ENCODE results near the gene ZBTB21.
A peak's percentile ranks its signal among the peaks of the same experiment; 100 is the strongest.
"Not testable (repeated sequence)": the region's sequence is repeated elsewhere in the genome, so short reads cannot be mapped to it uniquely, and the experiment has no call there.

Gene ZBTB21

DNA sequence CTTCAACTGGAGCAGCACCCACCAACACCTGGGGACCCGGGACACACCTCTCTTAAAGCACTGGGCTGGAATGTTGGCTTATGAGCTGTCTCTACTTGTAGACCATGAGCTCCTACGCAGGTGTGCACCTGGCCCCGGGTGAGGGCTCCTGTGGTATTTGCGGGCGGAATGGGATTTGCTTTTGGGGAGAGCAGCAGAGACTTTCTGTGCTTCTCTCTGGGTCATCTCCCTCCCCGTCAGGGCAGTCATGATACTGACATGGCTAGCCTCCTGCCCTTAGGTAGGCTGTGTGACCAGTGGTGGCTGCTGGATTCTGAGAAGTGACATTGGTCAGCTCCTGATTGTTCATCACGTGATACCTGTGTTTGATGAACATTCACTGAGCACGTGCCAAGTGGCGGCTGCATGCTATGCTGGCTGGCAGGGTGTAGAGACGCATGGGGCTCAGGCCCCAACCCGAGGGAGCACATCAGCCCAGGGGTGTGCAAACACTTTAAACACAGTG is 9.0 kb upstream of the ZBTB21 start:
- no peak for DNase-seq (ENCODE audit: low spot score)

DNA sequence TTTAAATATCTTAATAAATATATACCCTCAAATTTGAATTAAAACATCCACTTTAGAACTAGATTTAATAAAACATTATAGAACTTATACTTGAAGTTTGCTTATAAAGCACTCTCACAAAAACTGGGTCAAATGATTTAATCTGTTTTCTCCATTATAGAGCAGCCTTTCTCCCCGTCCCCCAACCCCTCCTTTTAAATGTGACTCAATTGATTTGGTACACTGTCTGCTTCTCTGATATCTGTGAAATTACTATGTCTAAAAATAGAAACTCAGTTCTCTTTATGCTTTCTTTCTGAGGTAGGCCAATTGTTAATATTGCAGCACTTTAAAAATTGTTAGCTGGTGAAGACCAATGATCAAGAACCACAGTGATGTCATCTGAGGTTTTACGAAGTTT is 6.9 kb upstream of the ZBTB21 start:
- DNase-seq (ENCODE audit: low spot score) = no peak

DNA sequence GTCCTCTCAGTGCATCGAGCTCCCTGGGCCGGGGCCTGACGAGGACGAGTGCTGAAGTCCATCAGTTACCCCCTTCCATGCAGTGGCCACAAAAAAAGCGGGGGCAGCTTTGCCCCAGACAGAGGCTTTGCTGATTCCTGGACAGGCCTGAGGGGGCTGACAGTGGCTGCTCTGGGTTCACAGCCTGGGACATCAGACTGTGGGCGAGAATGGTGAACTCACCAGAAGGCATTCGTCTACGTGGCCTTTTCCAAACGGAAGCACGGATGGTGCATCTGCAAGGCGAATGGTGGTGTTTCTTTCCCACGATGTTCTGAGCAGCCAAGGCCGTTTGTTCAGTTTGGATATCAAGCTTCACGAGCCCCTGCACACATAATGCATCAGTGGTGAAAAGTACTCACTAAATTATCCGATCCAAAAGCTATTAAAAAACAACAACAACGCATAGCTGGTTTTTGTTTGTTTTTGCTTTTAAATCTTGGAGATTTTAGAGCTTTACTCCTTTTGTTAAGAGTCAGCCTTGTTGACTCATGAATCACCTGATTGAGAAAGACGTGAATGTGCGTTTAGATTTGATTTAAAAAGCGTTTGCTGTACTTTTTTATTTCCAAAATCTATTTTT is 6.3 kb upstream of the ZBTB21 start:
- DNase-seq (ENCODE audit: low spot score) = no peak

DNA sequence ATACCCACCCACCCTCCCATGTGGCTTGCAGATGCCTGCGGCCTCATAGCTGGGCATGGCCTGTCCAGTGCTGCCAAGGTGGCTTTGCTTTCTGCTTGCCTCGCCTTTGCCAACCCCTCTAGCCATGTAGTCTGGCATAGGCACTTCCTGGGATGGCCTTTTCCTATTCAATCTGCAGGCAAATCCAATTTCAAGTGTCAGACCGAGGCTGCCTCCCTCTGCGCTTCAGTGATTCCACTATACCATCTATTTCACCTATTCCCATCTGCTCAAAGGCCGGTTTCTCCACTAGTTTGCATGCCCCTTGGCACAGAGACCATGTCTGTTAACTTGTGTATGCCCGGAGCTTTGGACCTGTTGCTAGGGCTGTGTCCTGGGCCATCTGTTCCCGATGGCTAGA is 3.8 kb upstream of the ZBTB21 start:
- DNase-seq (ENCODE audit: low spot score) = no peak

DNA sequence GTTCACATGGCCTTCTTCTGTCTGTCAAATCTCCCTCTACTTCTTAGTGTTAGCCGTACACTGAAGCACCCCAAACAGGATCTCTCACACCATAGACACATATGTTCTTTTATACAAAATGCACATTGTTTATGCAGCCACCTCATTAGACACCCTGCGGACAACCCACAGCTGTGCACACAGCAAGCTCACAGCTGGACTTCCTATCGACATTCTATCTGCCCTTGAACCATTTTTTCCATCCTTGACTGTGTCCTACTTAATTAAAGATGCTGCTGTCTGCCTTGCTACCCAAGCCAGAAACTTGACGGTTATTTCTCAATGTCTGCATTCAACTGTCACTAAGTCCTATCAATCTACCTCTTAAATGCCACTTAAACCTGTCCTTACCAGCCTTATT is 3.2 kb upstream of the ZBTB21 start:
- DNase-seq (ENCODE audit: low spot score) = no peak

DNA sequence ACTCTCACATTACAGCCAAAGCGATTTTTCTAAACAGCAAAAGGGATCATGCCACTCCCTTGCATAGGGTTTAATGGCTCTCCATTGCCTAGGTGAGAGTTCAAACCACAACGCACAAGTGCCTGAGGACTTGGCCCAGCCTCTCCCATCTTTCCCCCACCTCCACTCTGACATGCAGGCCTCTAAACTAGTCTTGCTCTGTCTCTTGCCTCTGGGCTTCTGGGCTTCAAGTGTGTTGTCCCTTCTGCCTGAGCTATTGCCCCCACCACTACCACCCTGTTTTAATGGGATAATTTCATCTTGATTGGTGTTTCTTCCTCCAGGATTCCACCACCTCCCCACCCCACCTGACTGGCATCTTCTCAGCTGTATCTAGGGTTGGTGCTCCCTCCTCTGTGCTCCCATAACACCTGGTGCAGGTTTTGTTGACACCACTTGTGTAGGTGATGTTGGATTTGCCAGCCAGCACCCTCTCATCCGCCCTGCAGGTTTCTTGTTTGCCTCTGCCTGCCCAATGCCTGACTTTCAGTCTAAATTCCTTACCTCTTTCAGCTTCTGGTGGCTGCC is 2.7 kb upstream of the ZBTB21 start:
- DNase-seq (ENCODE audit: low spot score) = no peak

DNA sequence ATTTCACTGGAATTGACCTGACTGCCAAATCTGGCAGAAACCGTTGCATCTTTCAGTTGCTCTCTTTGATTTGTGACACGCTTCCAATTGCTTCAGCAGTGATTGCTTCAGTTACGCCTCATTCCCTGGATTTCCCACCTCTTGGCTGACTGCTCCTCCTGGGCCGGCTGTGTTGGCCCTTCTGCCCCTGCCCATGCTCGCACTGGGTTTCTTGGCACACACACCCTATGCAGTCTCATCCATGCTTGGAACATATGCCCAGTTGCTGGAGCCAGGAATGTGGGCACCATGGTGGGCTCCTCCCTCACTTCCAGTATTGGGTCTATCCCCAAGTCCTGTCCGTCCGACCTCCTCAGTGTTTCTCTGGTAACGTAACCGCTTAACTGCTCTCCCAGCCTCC is 2.2 kb upstream of the ZBTB21 start:
- no peak for DNase-seq (ENCODE audit: low spot score)

DNA sequence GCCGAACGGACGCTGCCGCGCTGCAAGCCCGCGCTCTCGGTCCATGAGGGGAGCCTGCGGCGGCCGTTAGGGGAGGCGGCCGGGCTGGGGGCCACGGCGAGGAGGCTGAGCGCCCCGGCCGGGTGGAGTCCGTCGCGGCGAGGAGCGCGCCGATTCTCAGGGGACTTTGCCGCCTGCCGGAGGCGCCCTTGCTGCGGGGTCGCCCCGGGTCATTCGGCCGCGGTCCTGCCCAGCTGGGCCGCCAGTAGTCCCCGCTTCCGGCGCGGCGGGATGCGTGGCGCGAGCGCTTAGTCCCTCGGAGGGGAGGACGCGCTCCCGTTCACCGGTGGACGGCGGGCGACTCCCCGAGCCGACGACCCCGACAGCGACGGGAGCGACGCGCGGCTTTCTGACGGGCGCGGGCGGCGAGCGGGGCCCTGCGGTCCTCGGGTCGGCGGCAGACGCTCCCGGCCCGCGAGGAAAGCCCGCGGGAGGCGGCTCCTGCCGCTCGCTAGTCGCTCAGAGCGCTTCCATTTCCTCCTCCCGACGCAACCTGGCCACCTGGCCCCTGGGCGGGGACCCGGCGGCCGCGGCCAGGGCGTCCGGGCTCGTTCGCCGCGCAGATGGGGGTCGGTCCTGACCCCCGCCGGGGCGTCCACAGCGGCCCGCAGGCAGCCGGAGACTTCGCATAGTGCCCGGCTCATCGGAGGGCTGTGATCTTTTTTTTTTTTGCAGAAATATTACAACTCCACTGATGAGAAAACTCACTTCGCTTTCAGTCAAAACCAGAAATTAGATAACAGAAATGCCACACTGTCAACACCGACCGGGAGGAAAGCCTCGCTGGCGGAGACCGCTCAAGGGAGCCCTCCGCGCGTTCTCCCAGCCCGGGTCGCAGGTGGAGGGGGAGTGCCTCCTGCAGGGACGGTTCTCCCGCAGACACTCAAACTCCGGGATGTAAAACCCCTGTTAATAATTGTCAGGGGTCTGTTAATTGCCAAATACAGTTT is 641 bp upstream of the ZBTB21 start:
- peak; percentile 5 for DNase-seq (ENCODE audit: low spot score)

DNA sequence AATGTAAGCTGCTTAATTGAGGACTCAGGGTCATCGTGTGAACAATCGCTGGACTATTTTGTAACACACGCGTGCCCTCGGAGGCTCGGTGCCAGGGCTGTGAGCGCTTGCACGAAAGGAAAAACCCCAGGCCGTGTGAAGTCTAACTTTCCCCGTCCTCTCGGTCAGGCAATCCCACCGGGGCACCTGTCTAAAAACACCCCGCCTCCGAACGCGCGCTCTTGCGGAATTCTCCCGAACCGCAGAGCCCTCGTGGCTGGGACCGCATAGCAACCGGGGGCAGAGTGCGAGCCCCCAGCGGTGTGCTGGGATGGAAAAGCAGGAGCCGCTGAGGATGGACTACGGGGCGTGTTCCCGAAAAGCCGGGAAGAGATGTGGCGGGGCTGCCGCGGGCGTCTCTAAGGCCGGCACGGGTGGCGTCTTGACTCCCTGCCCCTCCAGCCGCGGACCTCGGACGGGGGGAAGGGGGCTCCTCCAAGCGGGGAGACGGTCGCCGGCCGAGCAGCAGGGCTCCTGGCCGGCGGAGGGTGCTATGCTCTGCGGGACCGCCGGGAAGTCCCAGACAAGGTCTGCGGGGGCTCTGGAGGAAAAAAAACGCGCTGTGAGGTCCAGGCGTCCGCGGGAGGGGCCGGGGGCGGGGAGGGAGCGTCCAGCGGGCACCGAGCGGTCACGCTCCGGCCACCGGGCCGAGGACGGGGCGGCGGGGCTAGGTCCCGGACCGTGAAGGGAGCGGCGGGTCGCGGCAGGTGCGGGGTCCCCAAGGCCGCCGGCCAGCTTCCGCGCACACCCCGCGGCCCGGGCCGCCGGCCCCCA is 936 bp downstream of the ZBTB21 start:
- peak; percentile 27 for DNase-seq (ENCODE audit: low spot score)

DNA sequence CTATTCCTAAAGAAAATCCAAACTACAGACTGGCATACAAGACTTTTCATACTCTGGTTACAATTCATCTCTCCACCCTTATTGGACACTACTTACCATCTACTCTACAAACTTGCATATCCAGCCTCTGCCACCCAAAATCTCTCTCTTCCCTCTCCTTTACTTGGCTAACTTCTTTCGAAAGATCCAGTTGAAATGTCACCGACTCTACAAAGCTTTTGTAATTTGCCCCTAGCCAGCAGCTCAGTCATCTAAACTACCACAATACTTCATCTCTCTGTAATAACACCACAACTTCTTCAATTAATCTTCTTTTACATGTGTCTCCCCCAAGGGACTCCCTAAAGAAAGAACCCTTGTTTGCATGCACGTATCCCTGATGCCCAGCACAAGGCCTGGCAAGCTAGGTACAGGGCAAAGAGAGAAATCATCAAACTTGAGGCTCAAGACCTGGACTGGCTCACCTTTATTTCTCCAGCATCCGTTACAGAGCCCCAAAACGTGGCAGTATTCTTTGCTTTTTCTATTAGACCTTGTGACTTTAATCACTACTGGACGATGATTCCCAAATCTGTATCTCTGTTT is 2.7 kb downstream of the ZBTB21 start:
- no peak for DNase-seq (ENCODE audit: low spot score)

DNA sequence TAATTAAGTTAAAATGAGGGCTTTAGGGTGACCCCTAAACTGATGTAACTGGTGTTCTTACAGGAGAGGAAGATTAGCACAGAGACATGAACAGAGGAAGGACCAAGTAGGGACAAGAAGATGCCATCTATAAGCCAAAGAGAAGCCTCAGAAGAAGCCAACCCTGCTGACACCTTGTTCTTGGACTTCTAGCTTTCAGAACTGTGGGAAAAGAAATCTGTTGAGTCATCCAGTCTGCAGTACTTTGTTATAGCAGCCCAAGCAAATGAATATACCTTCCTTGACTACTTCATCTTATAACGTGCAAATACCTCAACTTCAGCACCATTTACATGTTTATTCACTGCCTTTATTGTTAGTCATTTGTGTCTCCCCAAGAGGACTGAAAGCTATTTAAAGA is 3.4 kb downstream of the ZBTB21 start:
- DNase-seq (ENCODE audit: low spot score) = no peak

DNA sequence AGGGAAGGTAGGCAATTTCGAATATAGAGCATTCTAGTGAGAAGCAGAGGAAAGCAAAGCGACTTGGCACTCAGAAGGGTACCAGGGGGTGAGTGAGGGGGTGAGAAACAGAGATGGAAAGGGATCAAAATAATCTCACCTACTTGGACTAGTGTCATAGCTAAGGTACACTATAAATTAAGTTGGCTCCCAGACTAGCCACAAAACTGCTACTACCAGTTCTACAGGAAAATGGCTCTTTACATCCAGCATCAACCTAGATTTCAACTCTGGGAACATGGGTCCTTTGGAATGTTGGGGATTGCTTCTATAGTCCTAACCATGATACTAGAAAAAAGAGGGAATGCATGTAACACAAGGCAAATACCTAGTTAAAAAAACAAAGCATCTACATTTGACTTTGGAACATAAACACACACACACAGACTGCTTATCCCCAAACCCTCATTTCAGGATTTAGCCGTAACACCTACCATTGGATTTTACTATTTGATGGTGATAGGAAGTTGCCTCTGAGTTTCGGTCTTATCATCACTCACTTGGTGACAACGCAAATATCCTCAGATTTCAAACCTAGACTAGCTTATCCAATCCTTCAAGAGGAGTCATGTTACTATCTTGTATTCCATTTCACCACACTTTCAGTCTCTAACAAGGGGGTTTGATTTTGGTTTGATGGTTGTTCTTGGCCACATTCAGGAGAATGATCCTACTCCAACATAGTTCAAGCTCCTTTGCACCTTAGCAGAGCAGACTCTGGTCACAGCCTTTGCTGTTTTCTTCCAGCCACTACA is 5.6 kb downstream of the ZBTB21 start:
- no peak for DNase-seq (ENCODE audit: low spot score)

DNA sequence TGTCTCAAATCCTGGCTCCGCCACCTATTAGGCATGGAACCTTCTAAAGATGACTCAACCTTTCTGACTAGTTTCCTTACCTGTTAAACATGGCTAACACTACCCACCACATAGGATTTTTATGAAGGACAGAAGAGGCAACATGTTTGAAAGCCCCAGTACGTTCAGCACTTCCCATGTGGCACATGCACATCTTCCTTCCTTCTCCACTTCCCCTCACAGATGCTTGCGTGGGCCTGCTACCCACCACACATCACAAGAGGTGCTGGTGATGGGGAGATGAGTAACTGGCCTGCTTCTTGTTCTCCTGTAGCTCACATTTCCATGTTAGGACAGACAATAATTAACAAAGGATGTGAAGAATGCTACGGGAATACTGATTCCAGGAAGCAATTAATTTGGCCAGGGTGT is 7.1 kb downstream of the ZBTB21 start:
- DNase-seq (ENCODE audit: low spot score) = no peak

DNA sequence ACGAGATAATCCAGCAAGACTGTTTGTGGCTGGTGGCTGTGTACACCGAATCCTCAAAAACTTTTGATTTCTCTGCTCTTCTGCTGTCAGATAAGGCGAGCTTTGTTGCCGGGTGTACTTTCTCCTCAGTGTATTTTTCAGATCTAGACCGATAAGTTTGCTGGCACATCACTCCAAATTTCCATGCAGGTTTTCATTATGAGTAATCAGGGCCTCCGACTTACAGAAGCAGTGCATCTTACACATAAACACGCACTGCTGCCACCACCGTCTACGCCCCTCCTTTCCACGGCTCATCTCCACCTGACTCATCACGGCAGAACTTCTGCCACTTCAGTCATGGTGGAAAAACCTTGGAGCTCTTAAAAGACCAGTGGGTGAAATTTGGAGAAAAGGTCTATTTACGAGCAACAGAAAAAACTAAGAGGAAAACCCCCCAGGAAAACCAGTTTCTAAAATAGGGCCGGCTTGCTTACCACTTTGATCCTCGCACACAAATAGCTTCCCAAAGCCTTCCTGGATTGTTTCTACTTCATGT is 7.7 kb downstream of the ZBTB21 start:
- DNase-seq (ENCODE audit: low spot score) = peak; percentile 63

DNA sequence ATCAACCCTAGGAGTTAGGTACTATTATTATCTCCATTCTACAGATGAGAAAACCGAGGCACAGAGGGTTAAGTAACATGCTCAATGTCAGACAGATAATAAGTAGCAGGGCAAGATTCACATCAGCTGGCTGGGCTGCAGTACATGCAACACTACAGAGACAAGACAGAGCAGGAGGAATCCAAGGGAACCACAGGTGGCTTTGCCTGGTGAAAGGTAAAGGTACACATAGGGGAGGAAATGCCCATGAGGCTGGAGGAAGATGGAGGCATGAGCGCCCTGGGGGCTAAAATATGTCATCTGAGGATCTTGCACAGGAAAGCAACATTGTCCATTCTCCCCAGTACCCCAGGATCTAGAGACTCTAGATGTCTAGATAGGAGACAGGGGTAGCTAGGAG is 8.4 kb downstream of the ZBTB21 start:
- no peak for DNase-seq (ENCODE audit: low spot score)

DNA sequence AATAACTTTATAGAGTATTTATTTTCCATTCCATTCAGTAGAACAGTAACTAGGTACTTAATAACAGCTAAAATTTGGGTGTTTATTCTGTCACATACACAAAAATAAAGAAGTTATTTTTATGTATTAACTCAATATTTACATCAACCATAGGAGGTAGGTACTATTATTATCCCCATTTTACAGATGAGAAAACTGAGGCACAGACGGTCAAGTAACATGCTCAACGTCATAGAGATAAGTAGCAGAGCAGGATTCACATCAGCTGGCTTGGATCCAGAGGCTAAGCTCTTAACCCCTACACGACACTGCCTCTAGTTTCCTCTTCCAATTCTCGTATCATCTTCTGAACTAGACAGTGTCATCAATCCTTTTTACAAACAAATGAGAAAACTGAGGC is 9.3 kb downstream of the ZBTB21 start:
- DNase-seq (ENCODE audit: low spot score) = no peak

DNA sequence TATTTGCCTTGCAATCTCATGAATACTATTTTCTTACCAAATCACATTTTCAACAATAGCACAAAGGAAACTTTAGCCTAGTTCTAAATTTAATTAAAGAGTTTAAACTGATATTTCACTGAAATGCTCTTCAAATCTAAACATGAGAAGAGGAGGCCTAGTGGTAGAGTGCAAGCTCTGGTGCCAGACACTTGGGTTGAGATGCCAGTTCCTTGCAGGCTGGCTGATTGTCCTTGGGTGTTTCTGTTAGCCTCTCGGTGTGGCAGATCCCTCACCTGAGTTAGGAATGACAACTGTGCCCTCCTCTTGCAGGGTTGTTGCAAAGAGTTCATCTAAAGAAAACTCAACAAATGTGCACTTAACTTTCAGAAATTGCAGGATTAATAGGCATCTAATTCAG is 12.5 kb downstream of the ZBTB21 start:
- DNase-seq (ENCODE audit: low spot score) = no peak

DNA sequence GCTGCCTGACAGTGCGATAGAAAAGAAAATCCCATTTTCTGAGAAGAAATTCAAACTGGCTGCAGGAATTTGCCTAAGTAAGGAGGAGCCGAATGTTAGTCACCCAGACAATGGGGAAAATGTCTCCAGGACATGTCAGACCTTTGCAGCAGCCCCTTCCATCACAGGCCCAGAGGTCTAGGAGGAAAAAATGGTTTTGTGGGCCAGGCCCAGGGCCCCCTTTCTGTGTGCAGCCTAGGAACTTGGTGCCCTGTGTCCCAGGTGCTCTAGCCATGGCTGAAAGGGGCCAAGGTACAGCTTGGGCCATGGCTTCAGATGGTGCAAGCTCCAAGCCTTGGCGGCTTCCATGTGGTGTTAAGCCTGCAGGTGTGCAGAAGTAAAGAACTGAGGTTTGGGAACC is 14.6 kb downstream of the ZBTB21 start:
- no peak for DNase-seq (ENCODE audit: low spot score)

DNA sequence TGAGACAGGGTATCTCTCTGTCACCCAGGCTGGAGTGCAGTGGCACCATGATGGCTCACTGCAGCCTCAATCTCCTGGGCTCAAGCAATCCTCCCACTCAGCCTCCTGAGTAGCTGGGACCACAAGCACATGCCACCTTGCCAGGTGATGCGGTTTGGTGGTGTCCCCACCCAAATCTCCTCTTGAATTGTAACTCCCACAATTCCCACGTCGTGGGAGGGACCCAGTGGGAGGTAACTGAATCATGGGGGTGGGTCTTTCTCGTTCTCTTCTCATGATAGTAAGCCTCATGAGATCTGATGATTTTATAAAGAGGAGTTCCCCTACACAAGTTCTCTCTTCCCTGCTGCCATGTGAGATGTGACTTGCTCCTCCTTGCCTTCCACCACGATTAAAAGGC is 15.5 kb downstream of the ZBTB21 start:
- not testable (repeated sequence) for DNase-seq (ENCODE audit: low spot score)

DNA sequence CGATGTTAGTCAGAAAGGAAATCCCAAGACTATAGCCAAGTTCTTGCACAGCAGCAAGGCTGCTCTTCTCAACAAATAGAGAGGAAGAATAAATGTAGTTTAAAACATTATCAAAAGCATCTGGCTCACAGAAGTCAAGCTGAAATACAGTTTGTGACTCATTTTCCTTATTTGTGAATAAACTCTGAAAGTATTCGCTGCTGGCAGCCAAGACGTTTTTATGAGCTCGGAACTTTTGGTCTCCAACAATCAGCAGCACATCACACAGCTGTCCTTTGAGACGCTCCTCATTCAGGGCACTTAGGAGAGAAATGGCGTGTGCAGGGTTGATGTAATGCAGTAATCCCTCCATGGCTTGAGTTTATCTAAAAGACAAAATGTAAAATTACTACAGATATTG is 16.4 kb downstream of the ZBTB21 start:
- no peak for DNase-seq (ENCODE audit: low spot score)

DNA sequence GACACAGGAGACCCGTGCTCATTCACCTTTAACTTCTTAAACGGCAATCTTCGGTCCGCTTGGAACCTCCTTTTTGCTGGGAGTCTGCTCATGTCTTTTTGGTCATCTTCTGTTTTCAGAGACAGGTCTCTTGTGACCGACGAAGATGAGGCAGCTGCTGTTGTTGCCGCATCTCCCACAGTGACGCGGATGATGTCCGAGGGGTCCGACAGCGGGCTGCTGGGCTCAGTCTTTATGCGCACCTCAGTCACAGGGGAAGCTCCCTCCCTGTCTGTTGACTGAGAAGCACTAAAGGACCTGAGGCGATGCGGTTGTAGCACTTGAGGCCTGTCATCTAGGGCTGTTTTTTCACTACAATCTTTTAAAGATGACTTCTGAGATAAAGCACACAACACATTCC is 17.6 kb downstream of the ZBTB21 start:
- DNase-seq (ENCODE audit: low spot score) = no peak
